Ectodermal cell (in vitro differentiated cells): ENCODE results near the gene RECQL5.

Source experiments
- H3K27ac ChIP-seq: 2 replicates; pipeline ENCODE4 v1.7.0; 2013; ENCODE audit warnings: mild to moderate bottlenecking, low read depth, low read length; ENCODE audit not compliant: insufficient read depth, poor library complexity, severe bottlenecking
- H3K27me3 ChIP-seq: 2 replicates; pipeline ENCODE4 v1.7.0; 2013; ENCODE audit warnings: mild to moderate bottlenecking, low read length; ENCODE audit not compliant: insufficient read depth, control insufficient read depth, poor library complexity, severe bottlenecking
- H3K36me3 ChIP-seq: one replicate; pipeline ENCODE4 v1.7.0; 2013; ENCODE audit warnings: low read length; ENCODE audit not compliant: control insufficient read depth, insufficient read depth
- H3K4me1 ChIP-seq: one replicate; pipeline ENCODE4 v1.7.0; 2013; ENCODE audit warnings: low read length; ENCODE audit not compliant: control insufficient read depth, insufficient read depth
- H3K4me3 ChIP-seq: 2 replicates; pipeline ENCODE4 v1.7.0; 2013; ENCODE audit warnings: low read depth, low read length, control low read depth; ENCODE audit not compliant: insufficient read depth
- H3K9me3 ChIP-seq: 2 replicates; pipeline ENCODE4 v1.7.0; 2013; ENCODE audit warnings: mild to moderate bottlenecking, low read length, moderate library complexity; ENCODE audit not compliant: control insufficient read depth
- WGBS, 2 experiments: methylation state at CpG; one replicate each; pipeline ENCODE4 v1.1.7; 2013; ENCODE audit warnings: missing lambda C conversion rate in 2 of 2; 5-methylcytosine and 5-hydroxymethylcytosine counted together

The RECQL5 gene

DNA sequence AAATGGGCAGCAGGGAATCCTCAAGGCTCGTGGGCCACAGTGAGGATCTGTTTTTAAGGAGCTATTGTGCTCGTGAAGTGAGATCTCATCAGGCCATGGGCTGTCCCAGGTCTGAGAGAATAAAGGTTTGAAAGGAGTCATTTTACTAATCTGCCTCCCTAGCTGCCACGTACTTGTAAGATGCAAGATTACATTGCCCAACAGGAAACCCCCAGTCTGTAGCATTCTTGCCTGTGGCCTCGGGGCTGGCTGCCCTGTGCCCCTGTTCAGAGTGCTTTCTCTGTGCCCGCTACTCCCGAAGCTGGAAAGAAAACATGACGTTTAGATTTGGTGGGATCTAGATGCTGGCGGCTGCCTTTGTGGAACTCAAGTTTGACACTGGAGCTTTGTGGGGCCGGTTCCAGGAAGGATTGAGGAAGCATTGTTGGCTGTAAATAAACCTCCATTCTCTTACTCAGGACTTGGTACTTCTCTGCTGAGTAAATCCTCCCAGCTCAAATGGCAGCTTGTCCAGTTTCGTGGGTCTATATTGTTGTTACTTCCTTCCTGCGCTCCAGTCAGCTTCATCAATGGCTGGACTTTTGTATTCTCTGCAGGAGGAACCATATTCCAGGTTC lies 21.4 kb upstream of the RECQL5 start:
- Histone ChIP-seq H3K27ac (peak overlapping the region; percentile 21), H3K9me3 (no peaks in the 10 kb centered on the region), H3K27me3 (no peaks in the 10 kb centered on the region), H3K4me1 (peaks cover 32% of the 10 kb centered on the region), H3K36me3 (peaks cover 7% of the 10 kb centered on the region), H3K4me3 (no peak overlapping the region)
- 76 to 80% methylated on average over 11 of the region's 11 CpGs for WGBS, 2 experiments

DNA sequence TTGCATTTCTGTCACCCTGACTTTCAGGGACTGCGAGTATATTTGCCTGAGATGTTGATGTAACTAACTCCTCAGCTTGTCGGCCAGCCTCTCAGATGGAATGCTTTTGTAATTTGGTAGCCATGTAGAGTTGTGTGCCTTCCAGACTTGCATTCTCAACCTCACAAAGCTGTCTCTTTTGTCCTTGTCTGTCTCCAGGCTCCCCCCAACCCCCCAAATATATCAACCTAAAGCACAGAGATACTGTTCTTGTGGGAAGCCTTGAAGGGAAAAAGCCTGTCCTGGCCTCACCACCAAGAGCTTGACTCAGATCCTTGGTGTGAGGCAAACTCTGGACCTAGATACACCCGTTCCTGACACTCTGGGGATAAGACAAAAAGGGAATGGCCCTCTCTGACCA lies 18.5 kb upstream of the RECQL5 start:
- H3K27me3 ChIP-seq: no peaks in the 10 kb centered on the region
- H3K4me3 ChIP-seq: no peak overlapping the region
- 88 to 90% methylated on average over 3 of the region's 3 CpGs for WGBS, 2 experiments
- no peak overlapping the region for H3K27ac ChIP-seq
- peaks cover 7% of the 10 kb centered on the region for H3K36me3 ChIP-seq
- peaks cover 9% of the 10 kb centered on the region for H3K4me1 ChIP-seq
- no peaks in the 10 kb centered on the region for H3K9me3 ChIP-seq

DNA sequence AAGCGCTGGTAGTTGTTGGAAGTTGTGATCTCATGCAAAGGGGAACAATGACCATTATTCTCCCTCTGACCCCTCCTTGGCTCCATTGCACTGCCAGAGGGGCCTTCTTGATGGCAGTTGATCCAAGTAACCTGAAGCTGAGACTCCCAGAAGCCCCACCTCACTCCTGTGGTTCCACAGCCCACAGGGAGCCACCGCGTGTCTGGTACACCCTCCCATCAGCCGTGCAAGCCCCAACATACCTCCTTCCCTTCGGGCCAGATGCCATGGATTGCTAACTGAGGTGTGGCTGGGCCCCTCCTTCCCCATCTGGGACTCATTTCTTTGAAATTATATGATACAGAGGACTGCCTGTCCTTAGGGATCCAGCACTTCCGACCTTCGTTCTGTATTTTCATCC lies 18.0 kb upstream of the RECQL5 start:
- no peaks in the 10 kb centered on the region for H3K9me3 ChIP-seq
- WGBS, 2 experiments: 93 to 96% methylated on average over 7 of the region's 7 CpGs
- H3K27ac ChIP-seq: no peak overlapping the region
- H3K4me1 ChIP-seq: peaks cover 9% of the 10 kb centered on the region
- H3K27me3 ChIP-seq: no peaks in the 10 kb centered on the region
- H3K4me3 ChIP-seq: no peak overlapping the region
- peaks cover 7% of the 10 kb centered on the region for H3K36me3 ChIP-seq

DNA sequence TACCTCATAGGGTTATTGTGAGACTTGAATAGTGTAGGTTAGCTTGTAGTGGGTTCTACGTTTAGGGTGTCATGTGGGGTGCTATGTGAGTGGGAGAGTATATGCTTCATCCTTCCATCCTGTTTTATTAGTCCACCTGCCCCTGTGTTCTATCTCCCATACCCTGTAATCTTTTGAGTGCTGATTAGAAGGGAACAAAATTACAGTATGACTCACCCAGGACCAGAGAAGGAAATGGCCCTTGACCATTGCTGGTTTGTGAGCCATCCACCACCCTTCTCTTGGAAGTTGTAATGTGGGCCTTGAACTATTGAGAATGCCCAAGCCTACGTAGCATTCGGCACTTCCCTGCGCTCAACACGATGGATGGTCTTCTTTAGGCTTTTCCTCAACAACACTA lies 17.3 kb upstream of the RECQL5 start:
- WGBS, 2 experiments: 98 to 100% methylated on average over 5 of the region's 5 CpGs
- Histone ChIP-seq H3K4me3 (no peak overlapping the region), H3K4me1 (peaks cover 9% of the 10 kb centered on the region), H3K36me3 (peaks cover 7% of the 10 kb centered on the region), H3K27ac (no peak overlapping the region), H3K9me3 (no peaks in the 10 kb centered on the region), H3K27me3 (no peaks in the 10 kb centered on the region)

DNA sequence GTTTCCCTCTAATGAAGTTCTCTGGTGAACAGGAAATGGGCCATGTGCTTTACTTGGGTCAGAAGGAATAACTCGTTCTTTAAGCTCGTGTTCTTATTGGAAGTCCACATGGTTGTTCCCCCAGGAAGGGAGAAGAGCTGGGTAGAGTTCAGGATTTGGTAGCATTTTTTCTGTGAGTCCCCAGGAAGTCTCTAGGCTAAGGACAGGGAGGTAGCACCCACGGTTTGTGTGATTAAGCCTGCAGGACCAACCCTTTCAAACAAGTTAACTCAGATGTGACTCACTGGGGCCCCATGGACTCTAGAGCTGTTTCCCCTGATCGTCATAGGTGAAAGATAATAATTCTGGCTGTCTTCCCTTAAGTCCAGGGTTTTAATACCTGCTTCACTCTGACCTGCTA lies 16.6 kb upstream of the RECQL5 start:
- no peaks in the 10 kb centered on the region for H3K9me3 ChIP-seq
- H3K27me3 ChIP-seq: no peaks in the 10 kb centered on the region
- H3K4me1 ChIP-seq: peaks cover 9% of the 10 kb centered on the region
- H3K36me3 ChIP-seq: peaks cover 6% of the 10 kb centered on the region
- WGBS, 2 experiments: 96 to 97% methylated on average over 4 of the region's 4 CpGs
- no peak overlapping the region for H3K27ac ChIP-seq
- H3K4me3 ChIP-seq: no peak overlapping the region

DNA sequence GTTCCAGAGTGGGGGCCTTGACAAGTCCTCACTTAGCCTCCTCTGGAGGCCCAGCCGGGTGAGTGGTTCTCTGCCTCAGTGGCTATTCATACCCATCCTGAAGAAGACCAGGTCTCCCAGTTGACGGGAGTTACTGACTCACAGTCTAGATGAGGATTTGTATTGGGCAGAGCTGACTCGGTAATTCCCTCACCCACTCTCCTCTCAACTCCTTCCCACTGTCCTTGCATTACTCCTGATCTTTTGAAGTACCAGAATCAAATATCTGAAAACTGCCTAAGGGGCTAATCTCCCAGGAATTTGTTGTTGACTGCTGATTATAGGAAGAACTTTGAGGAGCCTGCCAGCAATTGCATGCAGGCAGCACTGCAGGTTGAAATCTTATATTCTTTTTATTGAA lies 14.3 kb upstream of the RECQL5 start:
- no peaks in the 10 kb centered on the region for H3K36me3 ChIP-seq
- 94 to 96% methylated on average over 3 of the region's 3 CpGs for WGBS, 2 experiments
- no peaks in the 10 kb centered on the region for H3K4me1 ChIP-seq
- no peak overlapping the region for H3K27ac ChIP-seq
- no peaks in the 10 kb centered on the region for H3K9me3 ChIP-seq
- H3K27me3 ChIP-seq: no peaks in the 10 kb centered on the region
- H3K4me3 ChIP-seq: no peak overlapping the region

DNA sequence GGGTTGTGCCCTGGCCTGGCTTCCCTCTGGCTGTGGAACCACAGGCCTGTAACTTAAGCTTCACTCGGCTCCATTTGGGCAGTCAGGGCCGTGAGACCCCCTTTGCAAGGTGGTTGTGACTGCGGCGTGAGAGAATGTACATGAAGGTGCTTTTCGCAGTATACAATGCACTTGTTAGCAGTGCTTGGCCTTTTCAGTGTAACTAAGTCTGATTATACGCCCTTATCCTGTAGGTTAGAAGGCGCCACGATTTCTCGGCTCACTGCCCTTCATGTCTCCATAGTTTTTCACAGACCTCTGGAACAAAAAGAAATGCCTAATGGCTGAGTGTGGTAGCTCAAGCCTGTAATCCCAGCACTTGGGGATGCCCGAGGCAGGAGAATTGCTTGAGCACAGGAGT lies 13.5 kb upstream of the RECQL5 start:
- no peaks in the 10 kb centered on the region for H3K9me3 ChIP-seq
- H3K36me3 ChIP-seq: no peaks in the 10 kb centered on the region
- no peak overlapping the region for H3K4me3 ChIP-seq
- no peaks in the 10 kb centered on the region for H3K4me1 ChIP-seq
- 94 to 95% methylated on average over 10 of the region's 10 CpGs for WGBS, 2 experiments
- H3K27me3 ChIP-seq: no peaks in the 10 kb centered on the region
- no peak overlapping the region for H3K27ac ChIP-seq

DNA sequence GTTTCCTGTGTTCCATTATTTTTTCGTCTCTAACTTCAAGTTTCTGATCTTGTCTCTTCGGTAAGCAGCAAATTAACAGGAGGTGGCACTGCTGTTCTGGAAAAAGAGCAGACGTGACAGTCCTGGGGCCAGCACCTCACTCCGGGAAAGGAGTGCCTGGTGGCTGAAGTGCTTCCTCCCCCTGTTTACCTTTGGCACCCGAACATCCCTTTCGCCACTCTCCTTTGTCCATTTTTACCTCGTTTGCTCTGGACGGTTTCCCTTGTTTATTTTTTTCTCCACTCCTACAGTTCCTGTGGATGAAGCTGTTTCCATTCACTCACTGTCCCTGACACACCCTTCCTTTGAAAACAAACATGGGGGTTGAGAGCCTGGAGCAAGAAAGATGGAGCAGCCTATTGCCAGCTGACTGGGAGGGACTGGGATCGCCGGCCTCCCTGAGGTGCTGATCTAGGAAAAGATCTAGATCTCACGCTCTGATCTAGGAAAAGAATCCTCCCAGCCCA lies 12.8 kb upstream of the RECQL5 start:
- Histone ChIP-seq H3K4me1 (no peaks in the 10 kb centered on the region), H3K27me3 (no peaks in the 10 kb centered on the region), H3K27ac (no peak overlapping the region), H3K36me3 (no peaks in the 10 kb centered on the region), H3K9me3 (no peaks in the 10 kb centered on the region), H3K4me3 (no peak overlapping the region)
- 89 to 95% methylated on average over 11 of the region's 11 CpGs for WGBS, 2 experiments

DNA sequence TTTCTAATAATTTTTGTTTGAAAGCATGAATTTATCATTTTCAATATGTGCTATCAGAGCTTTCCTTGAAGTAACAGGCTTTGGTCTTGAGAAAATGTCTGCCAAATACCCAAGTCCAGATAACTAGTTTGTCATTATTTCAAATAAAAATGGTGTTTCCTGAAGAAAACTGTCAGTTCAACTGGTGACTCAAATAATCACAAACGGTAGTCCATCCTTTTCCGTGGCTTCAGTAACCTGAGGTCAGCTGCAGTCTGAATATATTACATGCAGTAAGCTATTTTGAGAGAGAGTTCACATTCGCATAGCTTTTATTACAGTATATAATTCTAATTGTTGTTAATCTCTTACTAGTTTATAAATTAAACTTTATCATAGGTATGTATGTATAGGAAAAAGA lies 9.5 kb upstream of the RECQL5 start:
- Histone ChIP-seq H3K27ac (no peak overlapping the region), H3K27me3 (no peaks in the 10 kb centered on the region), H3K4me3 (no peak overlapping the region), H3K36me3 (peaks cover 12% of the 10 kb centered on the region), H3K9me3 (no peaks in the 10 kb centered on the region), H3K4me1 (no peaks in the 10 kb centered on the region)
- WGBS, 2 experiments: 98 to 100% methylated on average over 2 of the region's 3 CpGs

DNA sequence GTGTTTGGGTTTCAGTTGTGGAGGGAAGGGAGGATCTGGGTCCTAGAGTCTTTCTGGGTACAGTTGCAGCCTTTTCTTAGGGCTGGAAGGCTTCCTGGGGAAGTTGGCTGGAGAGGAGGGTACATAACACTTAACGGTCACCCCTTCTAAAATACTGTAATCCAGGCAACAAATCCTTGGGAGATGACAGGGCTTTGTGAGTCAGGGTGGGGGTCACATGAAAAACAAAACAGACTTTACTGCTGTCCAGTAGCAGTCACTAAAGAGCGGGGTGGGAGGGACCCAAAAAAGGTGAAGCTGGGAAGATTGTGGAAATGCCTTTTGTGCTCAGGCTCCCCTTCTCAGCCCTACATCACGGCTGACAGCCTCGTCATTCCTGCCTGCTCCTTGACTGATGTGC lies 6.5 kb upstream of the RECQL5 start:
- no peaks in the 10 kb centered on the region for H3K4me1 ChIP-seq
- H3K27me3 ChIP-seq: no peaks in the 10 kb centered on the region
- peaks cover 19% of the 10 kb centered on the region for H3K36me3 ChIP-seq
- H3K4me3 ChIP-seq: no peak overlapping the region
- WGBS, 2 experiments: 97% methylated on average over 3 to 4 of the region's 4 CpGs
- no peak overlapping the region for H3K27ac ChIP-seq
- H3K9me3 ChIP-seq: no peaks in the 10 kb centered on the region

DNA sequence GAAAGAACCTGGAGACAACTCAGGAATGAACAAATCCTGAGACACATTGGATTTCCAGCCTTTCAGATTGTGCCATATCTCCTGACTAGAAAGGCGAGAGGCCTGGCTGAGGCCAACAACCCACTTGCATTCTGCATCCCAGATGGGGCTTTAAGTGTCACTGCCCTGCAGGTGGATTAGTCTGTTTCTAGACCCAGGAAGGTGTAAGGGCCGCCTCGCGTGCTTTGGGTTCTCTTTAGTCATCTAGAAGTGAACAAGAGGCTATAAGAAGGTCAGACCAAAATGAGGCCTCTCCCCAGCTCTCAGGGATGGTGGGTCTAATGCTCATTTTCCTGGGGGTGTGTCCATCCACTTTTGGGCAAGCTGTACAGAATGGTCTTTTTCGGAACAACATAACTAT lies 5.1 kb upstream of the RECQL5 start:
- Histone ChIP-seq H3K9me3 (no peaks in the 10 kb centered on the region), H3K27me3 (no peaks in the 10 kb centered on the region), H3K4me3 (no peak overlapping the region), H3K36me3 (peaks cover 19% of the 10 kb centered on the region), H3K4me1 (no peaks in the 10 kb centered on the region), H3K27ac (no peak overlapping the region)
- WGBS, 2 experiments: 95 to 98% methylated on average over 5 of the region's 5 CpGs
